Osteocyte (in vitro differentiated cells): ENCODE data around the gene DCTD. TPM values are rescaled to one million over a fixed set of nuclear protein-coding genes. Genes with fewer than 3 reads are reported as not detected.

Experiments
- DNase-seq: peaks from one replicate; pipeline ENCODE4 v3.0.0; 2021; ENCODE audit warnings: mixed read lengths; ENCODE audit not compliant: unreplicated experiment; ENCODE audit errors: extremely low spot score
- H3K27ac Mint-ChIP-seq: one replicate; pipeline ENCODE4 v1.8.0; 2021; ENCODE audit warnings: mild to moderate bottlenecking, mixed read lengths; ENCODE audit not compliant: unreplicated experiment
- H3K27me3 Mint-ChIP-seq: one replicate; pipeline ENCODE4 v1.8.0; 2021; ENCODE audit warnings: mixed read lengths; ENCODE audit not compliant: unreplicated experiment
- H3K36me3 Mint-ChIP-seq: one replicate; pipeline ENCODE4 v1.8.0; 2021; ENCODE audit warnings: mixed read lengths; ENCODE audit not compliant: unreplicated experiment
- H3K4me1 Mint-ChIP-seq: one replicate; pipeline ENCODE4 v1.8.0; 2021; ENCODE audit warnings: mixed read lengths; ENCODE audit not compliant: unreplicated experiment
- H3K4me3 Mint-ChIP-seq: one replicate; pipeline ENCODE4 v1.8.0; 2021; ENCODE audit warnings: mild to moderate bottlenecking, moderate library complexity, mixed read lengths; ENCODE audit not compliant: unreplicated experiment
- H3K9me3 Mint-ChIP-seq: one replicate; pipeline ENCODE4 v1.8.0; 2021; ENCODE audit warnings: mixed read lengths; ENCODE audit not compliant: unreplicated experiment
- total RNA-seq: library from RNA; stranded (reverse); gene quantifications from 2 replicates; pipeline ENCODE4 v1.2.1, GENCODE V29; 2021
- TF ChIP-seq, protein P1 (sequence below): fragments of 200-600 bp; sonication (generic); IDR thresholded peaks from 2 replicates; pipeline ENCODE4 v1.5.0; 2021; ENCODE audit warnings: antibody characterized with exemption, mild to moderate bottlenecking, moderate library complexity

Gene DCTD
- total RNA-seq, 1 donor from 2014 or later = 126 TPM

DNA sequence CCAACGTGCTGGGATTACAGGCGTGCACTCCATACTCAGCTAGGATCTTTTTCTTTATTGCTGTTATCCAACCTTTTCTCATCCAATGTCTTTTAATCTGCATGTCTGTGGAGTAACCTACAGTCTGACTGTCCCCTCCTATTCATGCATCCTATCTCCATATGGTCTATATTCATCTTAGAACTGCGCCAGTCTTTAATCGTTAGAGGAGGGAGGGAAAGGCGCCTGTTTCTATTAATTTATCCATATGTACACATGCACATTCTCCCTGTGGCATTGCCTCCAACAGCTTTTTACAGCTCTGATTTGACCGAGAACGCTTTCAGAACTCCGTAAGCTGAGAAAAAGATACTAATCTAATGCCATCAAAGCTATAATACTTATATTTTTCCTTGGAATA lies 9.8 kb downstream of the DCTD start:
- no peaks in the 10 kb centered on the region for H3K9me3 Mint-ChIP-seq

DNA sequence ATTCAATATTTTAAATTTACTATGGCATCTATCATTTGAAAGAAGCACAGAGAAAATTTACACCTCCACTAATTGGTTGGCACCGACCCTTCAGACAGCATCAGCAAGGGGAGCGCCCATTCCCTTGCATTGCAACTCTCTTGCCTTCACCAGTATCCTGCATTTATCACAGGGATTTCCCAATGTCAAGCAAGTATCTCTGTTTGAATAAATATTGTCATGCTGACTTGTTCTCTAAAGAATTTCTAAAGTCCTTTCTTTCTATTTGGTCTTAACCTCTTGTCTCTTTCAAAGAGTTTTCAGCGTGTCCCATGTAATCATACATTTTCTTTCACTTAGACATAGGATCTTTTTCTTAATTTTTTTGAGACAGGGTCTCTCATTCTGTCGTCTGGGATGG lies 10.4 kb downstream of the DCTD start:
- TF ChIP-seq, protein P1, sequence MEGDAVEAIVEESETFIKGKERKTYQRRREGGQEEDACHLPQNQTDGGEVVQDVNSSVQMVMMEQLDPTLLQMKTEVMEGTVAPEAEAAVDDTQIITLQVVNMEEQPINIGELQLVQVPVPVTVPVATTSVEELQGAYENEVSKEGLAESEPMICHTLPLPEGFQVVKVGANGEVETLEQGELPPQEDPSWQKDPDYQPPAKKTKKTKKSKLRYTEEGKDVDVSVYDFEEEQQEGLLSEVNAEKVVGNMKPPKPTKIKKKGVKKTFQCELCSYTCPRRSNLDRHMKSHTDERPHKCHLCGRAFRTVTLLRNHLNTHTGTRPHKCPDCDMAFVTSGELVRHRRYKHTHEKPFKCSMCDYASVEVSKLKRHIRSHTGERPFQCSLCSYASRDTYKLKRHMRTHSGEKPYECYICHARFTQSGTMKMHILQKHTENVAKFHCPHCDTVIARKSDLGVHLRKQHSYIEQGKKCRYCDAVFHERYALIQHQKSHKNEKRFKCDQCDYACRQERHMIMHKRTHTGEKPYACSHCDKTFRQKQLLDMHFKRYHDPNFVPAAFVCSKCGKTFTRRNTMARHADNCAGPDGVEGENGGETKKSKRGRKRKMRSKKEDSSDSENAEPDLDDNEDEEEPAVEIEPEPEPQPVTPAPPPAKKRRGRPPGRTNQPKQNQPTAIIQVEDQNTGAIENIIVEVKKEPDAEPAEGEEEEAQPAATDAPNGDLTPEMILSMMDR = no peak
- H3K9me3 Mint-ChIP-seq = no peaks in the 10 kb centered on the region
- no peaks in the 10 kb centered on the region for H3K27me3 Mint-ChIP-seq
- H3K4me1 Mint-ChIP-seq = no peaks in the 10 kb centered on the region
- DNase-seq = no peak
- no peak overlapping the region for H3K4me3 Mint-ChIP-seq
- no peak overlapping the region for H3K27ac Mint-ChIP-seq
- H3K36me3 Mint-ChIP-seq = peaks cover 51% of the 10 kb centered on the region

More for the DNA sequence above, 9.8 kb downstream of the DCTD start:
- TF ChIP-seq, protein P1 = no peak
- DNase-seq = no peak
- peaks cover 53% of the 10 kb centered on the region for H3K36me3 Mint-ChIP-seq
- no peak overlapping the region for H3K4me3 Mint-ChIP-seq
- H3K4me1 Mint-ChIP-seq = peaks cover under 1% of the 10 kb centered on the region
- H3K27me3 Mint-ChIP-seq = no peaks in the 10 kb centered on the region
- H3K27ac Mint-ChIP-seq = no peak overlapping the region

DNA sequence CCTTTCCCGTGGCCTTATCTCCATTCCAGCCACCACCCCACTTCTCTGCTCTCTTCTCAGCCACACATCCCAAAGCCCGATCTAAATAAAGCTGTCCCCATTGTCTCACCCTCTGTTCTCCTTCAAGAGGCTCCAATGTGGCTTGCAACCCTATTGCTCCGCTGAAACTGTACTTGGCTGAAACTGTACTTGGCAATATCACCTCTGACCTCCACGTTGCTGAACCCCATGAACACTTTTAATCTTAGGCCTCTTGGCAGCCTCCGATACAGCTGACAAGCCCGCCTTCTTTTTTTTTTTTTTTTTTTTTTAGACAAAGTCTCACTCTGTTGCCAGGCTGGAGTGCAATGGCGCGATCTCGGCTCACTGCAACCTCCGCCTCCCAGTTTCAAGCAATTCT lies 12.1 kb downstream of the DCTD start:
- Mint-ChIP-seq H3K4me1 (no peaks in the 10 kb centered on the region), H3K9me3 (no peaks in the 10 kb centered on the region), H3K36me3 (peaks cover 42% of the 10 kb centered on the region), H3K27ac (peak overlapping the region; percentile 9), H3K4me3 (no peak overlapping the region), H3K27me3 (no peaks in the 10 kb centered on the region)
- TF ChIP-seq, protein P1 = no peak
- DNase-seq = no peak

DNA sequence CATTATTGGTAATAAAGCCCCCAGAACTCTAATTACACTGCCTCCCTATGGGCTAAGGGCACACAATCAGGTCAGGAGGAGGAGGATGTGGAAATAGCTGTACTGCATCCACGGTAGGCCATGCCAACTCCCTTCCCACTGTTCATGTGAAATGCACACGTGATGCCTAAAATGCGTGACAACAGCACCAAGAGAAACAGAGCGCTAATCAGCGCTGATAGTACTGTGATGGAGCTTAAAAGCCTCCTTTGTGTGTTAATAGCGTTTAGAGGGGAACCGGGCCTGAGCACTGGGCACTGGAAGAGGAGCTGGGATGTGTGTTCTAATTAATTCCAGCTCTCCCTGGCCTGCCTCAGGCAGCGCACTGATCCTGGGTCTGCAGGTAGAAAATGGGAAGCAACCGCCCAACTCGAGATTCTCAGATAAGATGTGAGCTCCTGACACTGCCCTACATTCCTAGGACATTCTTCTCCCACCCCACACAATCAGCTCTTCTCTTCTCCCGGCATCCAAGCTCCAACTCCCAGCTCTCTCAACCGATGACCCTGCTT lies 12.9 kb downstream of the DCTD start:
- TF ChIP-seq, protein P1 = no peak
- Mint-ChIP-seq H3K27me3 (no peaks in the 10 kb centered on the region), H3K36me3 (peaks cover 47% of the 10 kb centered on the region), H3K4me3 (no peak overlapping the region), H3K9me3 (no peaks in the 10 kb centered on the region), H3K4me1 (no peaks in the 10 kb centered on the region), H3K27ac (no peak overlapping the region)
- no peak for DNase-seq

DNA sequence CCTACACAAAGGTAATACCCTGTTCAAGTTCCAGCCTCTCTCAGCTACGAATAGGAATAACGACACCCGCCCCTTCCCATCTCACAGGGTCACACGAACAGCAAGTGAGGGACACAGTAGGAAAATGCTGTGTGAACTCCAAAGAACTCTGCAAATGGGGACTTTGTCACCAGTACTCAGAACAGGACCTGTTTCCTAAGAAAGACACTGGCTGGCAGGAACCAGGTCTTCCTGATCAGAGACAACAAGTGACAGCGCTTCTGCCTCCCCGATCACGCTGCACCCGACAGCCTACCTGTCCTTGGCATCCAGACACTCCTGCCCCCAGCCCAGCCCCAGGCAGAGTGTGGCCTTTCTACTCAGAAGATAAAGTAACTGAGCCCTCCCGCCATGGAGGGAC lies 14.2 kb downstream of the DCTD start:
- Mint-ChIP-seq H3K36me3 (peaks cover 49% of the 10 kb centered on the region), H3K27me3 (no peaks in the 10 kb centered on the region), H3K4me3 (no peak overlapping the region), H3K9me3 (no peaks in the 10 kb centered on the region), H3K4me1 (no peaks in the 10 kb centered on the region), H3K27ac (no peak overlapping the region)
- TF ChIP-seq, protein P1 = no peak
- no peak for DNase-seq
